HG02970 (cell line): ENCODE measurements around the gene WDR53.
"Not testable (repeated sequence)": the region's sequence is repeated elsewhere in the genome, so short reads cannot be mapped to it uniquely, and the experiment has no call there.

Source experiments
- ATAC-seq: cut with Tn5 transposase; IDR thresholded peaks from one replicate; pipeline ENCODE4 v1.9.1; 2021; ENCODE audit warnings: mild to moderate bottlenecking, moderate library complexity, moderate number of reproducible peaks; ENCODE audit not compliant: unreplicated experiment, low FRiP score

WDR53 gene

GRCh38 chr3:196563721-196564225, 4.6 kb downstream of the WDR53 start:
- ATAC-seq, result no peak

GRCh38 chr3:196559826-196560225, 8.5 kb downstream of the WDR53 start:
- no peak for ATAC-seq

- ATAC-seq, result no peak
These were observed 9.9 kb downstream of the WDR53 start for GRCh38 chr3:196558476-196558875.

- ATAC-seq, result no peak
These were observed 11.1 kb downstream of the WDR53 start for GRCh38 chr3:196557236-196557635.

- ATAC-seq, result no peak
These were observed 13.1 kb downstream of the WDR53 start for GRCh38 chr3:196555295-196555694.

GRCh38 chr3:196554205-196554604, 14.1 kb downstream of the WDR53 start:
- ATAC-seq, result no peak

- ATAC-seq, result no peak
These were observed 14.8 kb downstream of the WDR53 start for GRCh38 chr3:196553551-196553950.

- ATAC-seq, result no peak
These were observed 16.1 kb downstream of the WDR53 start for GRCh38 chr3:196552253-196552652.

- ATAC-seq, result not testable (repeated sequence)
These were observed 18.2 kb downstream of the WDR53 start for GRCh38 chr3:196550172-196550571.

GRCh38 chr3:196549312-196549711, 19.0 kb downstream of the WDR53 start:
- ATAC-seq, result not testable (repeated sequence)

- no peak for ATAC-seq
These were observed 21.3 kb downstream of the WDR53 start for GRCh38 chr3:196547067-196547466.

- ATAC-seq, result no peak
These were observed 21.8 kb downstream of the WDR53 start for GRCh38 chr3:196546537-196546936.

GRCh38 chr3:196544491-196544992, 23.8 kb downstream of the WDR53 start:
- ATAC-seq, result no peak

GRCh38 chr3:196541684-196542445, 26.5 kb downstream of the WDR53 start:
- ATAC-seq, result no peak

GRCh38 chr3:196537319-196537984, 30.9 kb downstream of the WDR53 start:
- no peak for ATAC-seq

GRCh38 chr3:196533260-196533681, 35.1 kb downstream of the WDR53 start:
- no peak for ATAC-seq

- ATAC-seq, result no peak
These were observed 36.9 kb downstream of the WDR53 start for GRCh38 chr3:196531418-196531817.

- peak; percentile 57 for ATAC-seq
These were observed 39.6 kb downstream of the WDR53 start for GRCh38 chr3:196528639-196529233.

- no peak for ATAC-seq
These were observed 43.2 kb downstream of the WDR53 start for GRCh38 chr3:196525141-196525540.

GRCh38 chr3:196524527-196524926, 43.8 kb downstream of the WDR53 start:
- no peak for ATAC-seq

- ATAC-seq, result no peak
These were observed 44.5 kb downstream of the WDR53 start for GRCh38 chr3:196523841-196524240.
